GM12892 (cell line): ENCODE data around the gene CBLB.

Source experiments
- DNase-seq: peaks from one replicate; pipeline ENCODE4 v3.0.0; 2011; ENCODE audit not compliant: insufficient read length
- FAIRE-seq: peaks from 2 replicates; lab custom pipeline; 2011; peaks lifted over from hg19 to GRCh38; lab: Jason Lieb, UNC
- POLR2A ChIP-seq: IDR thresholded peaks from 2 replicates; pipeline ENCODE4 v1.6.1; 2011; ENCODE audit warnings: low read depth, low read length, control low read depth
- POLR2AphosphoS5 ChIP-seq: IDR thresholded peaks from 2 replicates; pipeline ENCODE4 v1.6.1; 2011; ENCODE audit warnings: low read depth, low read length, control low read depth
- TAF1 ChIP-seq: IDR thresholded peaks from 2 replicates; pipeline ENCODE4 v1.6.1; 2011; ENCODE audit warnings: low read depth, mild to moderate bottlenecking, control low read depth, low read length, borderline replicate concordance

Gene CBLB

DNA sequence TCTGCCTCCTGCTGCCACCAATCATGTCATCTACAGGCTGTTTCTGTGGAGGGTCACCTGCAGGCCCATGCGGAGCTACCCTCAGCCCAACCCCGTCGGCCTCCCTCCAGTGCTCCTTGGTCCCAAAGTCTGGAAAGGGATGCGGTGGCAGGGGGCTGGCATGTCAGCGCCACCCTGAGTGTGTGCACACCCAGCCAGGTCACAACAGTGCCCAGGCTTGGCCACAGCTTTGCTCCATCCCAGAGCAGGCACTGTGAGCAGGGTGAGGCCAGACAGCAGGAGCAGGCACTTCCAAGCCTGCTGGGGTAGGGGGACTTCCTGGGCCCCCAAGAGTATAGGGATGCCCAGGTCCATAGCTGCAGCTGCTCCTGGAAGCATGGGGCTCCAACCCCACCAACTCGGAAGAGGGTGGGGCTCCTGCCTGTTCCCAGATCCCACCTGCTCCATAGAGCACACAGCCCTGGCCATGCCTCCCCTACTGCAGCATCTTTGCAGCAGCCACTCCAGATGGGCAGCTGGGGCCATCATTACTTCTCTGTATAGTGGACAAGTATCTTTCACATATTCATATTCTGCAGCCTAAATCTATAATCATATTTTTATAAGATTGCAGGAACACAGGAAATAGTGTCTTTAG lies 109.3 kb downstream of the CBLB start:
- DNase-seq (no peak), FAIRE-seq (no peak)
- TF ChIP-seq POLR2A (no peak), POLR2AphosphoS5 (no peak), TAF1 (no peak)

DNA sequence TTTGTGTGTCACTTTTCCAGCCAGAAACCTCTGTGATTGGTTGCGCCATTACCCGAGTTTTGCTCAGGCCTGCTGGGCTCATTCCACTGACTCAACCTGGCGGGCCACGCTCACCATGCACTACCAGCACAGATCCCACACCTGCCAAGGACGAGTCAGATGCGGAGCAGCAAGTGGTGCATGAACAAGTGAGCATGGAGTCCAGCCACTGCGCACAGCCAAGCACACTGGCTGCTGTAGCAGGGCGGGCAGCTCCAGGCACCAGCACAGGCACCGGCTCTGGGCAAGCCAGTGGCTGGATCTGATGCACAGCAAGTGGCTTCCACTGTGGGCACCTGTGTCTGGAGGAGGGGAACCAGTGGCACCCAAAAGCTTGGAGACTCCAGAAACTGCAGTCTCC lies 110.4 kb downstream of the CBLB start:
- no peak for TF ChIP-seq POLR2AphosphoS5
- no peak for TF ChIP-seq POLR2A
- no peak for TF ChIP-seq TAF1
- no peak for FAIRE-seq
- no peak for DNase-seq

DNA sequence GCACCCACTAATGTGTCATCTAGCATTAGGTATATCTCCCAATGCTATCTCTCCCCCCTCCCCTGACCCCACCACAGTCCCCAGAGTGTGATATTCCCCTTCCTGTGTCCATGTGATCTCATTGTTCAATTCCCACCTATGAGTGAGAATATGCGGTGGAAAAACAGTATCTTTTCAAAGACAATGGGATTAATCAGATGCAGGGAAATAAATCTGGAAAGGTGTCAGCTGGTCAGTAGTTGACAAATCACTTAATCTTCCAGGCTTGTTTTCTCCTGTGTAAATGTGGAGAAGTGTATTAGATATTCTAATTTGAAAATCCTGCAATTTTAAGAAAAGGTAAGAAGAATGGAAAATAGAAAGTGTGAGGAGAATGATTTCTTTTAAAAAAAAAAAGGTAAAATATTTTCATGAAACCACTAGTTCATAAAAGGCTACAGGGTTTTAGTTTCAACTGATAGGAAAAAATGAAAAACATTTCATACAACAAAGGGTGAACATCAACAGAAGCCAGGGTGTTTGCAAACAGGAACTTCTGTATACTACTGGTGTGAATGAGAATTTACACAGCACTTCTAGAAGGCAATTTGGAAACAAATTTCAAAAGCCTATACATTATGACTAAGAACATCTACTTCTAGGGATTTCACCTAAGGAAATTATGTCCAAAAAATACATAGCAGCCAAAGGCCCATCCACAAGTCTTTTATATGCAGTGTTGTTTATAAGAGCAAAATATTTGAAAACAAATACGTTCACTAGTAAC lies 113.5 kb downstream of the CBLB start:
- TF ChIP-seq TAF1, result no peak
- TF ChIP-seq POLR2AphosphoS5, result no peak
- TF ChIP-seq POLR2A, result no peak
- DNase-seq (no peak), FAIRE-seq (no peak)

DNA sequence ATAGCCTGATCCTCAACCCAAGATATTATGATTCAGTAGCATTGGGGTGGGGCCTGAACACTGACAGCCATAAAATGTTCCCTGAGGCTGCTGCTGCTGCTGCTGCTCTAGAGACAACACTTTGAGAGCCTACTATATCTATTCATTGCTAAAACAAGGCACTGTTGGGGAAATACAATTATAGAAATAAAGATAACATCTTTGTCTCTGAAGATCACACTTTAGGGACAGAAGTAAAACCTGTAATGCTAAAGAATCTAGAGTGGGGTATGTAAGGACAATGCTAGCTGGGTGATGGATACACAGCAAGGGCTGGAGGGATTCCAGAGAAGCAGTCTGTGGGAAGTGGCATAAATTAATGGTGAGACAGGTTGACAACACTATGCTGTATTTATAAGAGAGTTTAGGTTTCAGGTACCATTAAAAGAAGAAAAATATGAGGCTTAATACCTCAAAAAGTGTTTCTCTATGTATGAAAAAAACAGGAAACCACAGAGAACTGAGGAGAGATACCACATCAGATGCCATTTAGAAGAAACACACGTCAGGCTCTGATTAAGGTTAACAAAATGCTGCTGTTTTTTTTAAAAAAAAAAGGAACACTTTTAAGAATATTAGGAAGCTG lies 115.9 kb downstream of the CBLB start:
- TF ChIP-seq TAF1, result no peak
- TF ChIP-seq POLR2AphosphoS5, result no peak
- no peak for TF ChIP-seq POLR2A
- FAIRE-seq (peak; percentile 73), DNase-seq (no peak)

DNA sequence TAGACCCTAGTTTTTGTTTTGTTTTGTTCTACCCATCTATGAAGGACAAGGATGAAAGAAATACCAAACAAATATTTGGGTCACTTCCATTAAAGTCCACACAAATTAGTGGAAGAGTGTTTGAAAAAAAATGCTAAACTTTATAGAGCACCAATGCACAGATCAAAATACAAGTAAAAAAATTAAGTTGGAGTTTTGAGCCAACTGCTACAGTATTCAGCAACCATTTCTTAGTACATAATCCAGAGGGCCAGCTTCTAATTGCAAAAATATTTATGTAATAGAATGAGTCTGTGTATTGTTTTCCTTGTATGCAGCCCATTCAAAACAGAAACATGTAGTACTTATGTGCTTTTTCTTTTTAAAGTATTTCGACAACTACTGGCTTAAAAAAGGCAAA lies 121.1 kb downstream of the CBLB start:
- DNase-seq (no peak), FAIRE-seq (no peak)
- TF ChIP-seq POLR2AphosphoS5 (no peak), TAF1 (no peak), POLR2A (no peak)

DNA sequence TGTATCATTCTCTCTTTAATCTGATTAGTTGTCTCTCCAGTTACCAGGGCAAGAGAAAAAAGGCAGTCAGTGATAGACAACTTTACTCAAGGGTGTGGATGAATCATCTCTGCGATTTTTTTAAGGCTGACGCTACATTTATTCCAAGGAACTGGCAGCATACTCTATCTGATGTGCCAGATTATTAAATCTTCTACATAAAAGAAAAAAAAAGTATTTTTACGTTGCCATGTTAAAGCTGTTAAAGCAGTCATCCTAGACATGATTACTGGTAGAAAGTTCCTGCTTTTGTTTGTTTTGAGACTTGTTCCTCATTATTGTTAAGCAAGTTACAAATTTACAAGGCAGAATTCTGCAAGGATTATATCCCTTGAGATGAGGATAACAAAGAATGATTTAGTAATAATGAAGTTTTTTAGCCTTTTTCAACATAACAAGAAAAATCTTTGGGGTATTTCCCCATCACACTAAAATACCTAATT lies 121.7 kb downstream of the CBLB start:
- no peak for DNase-seq
- TF ChIP-seq POLR2A (no peak), POLR2AphosphoS5 (no peak), TAF1 (no peak)
- no peak for FAIRE-seq

DNA sequence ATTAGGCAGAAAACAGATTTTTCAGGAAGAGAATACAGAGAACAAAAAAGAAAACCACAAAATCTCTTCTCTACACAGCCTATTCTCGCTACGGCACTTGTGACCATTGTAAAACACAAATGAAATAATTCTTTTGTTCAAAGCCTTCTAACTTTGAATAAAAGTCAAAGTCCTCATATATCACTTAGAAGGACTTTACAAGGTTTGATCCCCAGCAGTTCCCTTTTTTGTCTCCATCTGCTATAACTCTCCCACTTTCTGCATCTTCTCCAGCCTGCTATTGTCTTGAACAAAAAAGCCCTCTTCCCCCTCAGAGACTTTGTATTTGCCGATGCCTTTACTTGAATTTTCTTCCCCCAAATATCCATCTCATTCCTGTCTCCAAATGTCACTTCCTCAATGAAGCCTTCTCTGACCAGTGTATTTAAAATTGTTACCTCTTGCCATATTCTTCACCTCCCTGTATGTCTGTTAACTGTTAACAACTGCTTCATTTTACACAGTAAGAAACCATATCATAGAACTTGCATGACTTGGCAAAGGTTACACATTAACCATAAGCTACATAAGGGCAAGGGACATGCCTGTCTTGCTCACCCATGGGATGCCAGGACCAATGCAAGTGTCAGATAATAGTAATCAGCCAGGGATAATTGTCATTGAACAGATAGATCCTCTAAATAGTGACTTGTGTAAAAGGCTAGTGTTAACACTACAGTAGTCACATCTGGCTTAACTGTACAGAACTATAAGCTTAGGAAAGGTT lies 122.4 kb downstream of the CBLB start:
- DNase-seq, result no peak
- no peak for TF ChIP-seq TAF1
- no peak for TF ChIP-seq POLR2A
- TF ChIP-seq POLR2AphosphoS5, result no peak
- no peak for FAIRE-seq

DNA sequence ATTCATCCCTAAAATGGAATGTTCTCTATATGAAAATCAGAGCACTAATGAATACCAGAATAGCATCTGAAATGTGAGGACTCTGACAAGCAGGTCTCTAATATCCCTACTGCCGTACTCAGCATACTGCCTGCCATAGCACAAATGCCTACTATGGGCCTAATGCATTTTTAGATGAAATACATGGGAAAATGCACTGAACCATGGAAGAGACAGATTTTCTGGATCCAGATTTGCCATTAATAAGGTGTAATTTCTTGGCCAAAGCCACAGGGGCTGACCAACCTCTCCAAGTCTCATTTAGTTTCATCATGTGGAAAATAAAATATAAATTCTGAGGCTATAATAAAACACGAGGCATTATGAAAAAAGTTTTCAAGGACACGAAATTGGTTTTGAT lies 123.8 kb downstream of the CBLB start:
- no peak for FAIRE-seq
- no peak for DNase-seq
- TF ChIP-seq POLR2A, result no peak
- no peak for TF ChIP-seq TAF1
- TF ChIP-seq POLR2AphosphoS5, result no peak

DNA sequence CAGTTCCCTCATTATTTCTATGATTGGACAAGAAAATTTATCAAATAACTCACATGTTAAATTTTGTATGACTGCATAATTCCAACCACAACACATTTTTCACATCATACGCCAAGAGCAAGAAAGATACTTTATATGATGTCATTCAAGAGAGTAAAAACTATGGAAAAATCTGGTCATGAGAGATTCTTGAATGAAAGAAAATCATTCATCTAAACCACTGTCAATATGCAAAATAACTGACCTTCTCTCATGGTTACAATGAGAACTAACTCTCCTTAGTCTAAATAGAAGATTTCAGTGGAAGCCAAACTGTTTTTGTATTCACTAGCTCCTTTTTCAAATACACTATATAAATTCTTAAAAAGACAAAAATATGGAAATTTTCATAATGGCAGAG lies 124.6 kb downstream of the CBLB start:
- FAIRE-seq (no peak), DNase-seq (no peak)
- no peak for TF ChIP-seq TAF1
- no peak for TF ChIP-seq POLR2A
- no peak for TF ChIP-seq POLR2AphosphoS5

DNA sequence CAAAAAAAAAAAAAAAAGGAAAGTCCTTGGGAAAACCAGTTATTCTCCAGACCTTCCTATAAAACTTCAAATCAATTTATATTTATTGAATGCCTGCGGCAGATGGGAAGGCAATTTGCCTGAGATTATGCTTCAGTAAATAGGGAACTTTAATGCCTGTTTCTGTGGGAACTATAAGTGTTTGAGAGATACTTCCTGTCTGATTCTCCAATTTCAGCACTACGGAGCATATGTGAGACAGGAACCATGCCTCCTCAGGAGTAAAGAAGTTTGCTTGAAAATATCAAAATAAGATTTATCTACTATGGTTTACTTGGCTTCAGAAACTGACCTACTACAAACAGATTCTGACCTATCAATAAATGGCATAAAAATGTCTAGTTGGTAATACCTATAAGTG lies 135.5 kb downstream of the CBLB start:
- TF ChIP-seq POLR2A, result no peak
- no peak for TF ChIP-seq POLR2AphosphoS5
- TF ChIP-seq TAF1, result no peak
- FAIRE-seq (no peak), DNase-seq (no peak)

DNA sequence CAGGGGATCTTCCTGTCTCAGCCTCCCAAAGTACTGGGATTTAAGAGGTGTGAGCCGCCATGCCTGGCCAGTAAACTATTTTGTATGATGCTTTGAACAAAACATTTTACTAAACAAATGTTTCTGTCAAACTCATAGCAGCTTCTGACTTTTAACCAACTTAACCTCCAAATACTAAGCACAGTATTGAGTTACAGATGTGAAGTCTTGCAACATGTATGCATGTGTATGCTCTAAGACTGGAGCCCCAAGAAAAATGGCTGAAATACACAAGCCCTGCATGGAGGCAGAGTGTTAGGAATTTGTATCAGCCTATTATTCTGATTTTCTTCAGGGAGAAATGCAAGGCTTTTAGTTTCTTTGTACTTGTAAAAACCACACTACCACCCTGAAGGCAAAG lies 137.1 kb downstream of the CBLB start:
- FAIRE-seq, result no peak
- TF ChIP-seq POLR2AphosphoS5 (no peak), TAF1 (no peak), POLR2A (no peak)
- DNase-seq, result no peak
